C4-2B (cell line): ENCODE results near the gene SMARCA1.

Experiments used
- ZFX ChIP-seq: fragments of 450-650 bp; IDR thresholded peaks from 2 replicates; pipeline ENCODE4 v1.6.1; 2017
- TF ChIP-seq, protein P1 (sequence below): fragments of 450-650 bp; conservative IDR thresholded peaks from 2 replicates; pipeline ENCODE4 v1.5.1; 2017; ENCODE audit warnings: mild to moderate bottlenecking

DNA sequence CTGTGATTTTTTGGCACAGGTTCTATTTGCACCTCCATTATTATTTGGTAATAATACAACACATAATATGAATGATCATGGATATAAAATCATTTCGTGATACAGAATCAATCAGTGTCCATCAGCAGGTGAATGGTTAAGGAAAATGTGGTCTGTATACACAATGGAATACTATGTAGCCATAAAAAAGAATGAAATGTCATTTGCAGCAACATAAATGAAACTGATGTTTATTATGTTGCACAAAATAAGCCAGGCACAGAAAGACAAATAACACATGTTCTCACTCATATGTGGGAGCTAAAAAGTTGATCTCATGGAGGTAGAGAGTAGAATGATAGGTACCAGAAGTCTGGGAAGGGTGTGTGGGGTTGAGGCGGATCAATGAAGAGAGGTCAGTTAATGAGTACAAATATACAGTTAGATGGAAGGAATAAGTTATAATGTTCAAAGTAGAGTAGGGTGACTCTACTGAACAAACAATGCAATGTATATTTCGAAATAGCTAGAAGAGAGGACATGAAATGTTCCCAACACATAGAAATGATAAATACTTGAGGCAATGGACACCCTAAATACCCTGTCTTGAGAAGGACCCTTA, 1.1 kb upstream of the SMARCA1 start:
- TF ChIP-seq, protein P1, sequence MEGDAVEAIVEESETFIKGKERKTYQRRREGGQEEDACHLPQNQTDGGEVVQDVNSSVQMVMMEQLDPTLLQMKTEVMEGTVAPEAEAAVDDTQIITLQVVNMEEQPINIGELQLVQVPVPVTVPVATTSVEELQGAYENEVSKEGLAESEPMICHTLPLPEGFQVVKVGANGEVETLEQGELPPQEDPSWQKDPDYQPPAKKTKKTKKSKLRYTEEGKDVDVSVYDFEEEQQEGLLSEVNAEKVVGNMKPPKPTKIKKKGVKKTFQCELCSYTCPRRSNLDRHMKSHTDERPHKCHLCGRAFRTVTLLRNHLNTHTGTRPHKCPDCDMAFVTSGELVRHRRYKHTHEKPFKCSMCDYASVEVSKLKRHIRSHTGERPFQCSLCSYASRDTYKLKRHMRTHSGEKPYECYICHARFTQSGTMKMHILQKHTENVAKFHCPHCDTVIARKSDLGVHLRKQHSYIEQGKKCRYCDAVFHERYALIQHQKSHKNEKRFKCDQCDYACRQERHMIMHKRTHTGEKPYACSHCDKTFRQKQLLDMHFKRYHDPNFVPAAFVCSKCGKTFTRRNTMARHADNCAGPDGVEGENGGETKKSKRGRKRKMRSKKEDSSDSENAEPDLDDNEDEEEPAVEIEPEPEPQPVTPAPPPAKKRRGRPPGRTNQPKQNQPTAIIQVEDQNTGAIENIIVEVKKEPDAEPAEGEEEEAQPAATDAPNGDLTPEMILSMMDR: no peak
- TF ChIP-seq ZFX: no peak
